ENCODE data around the gene FAM117A. TPM values are rescaled to one million over a fixed set of nuclear protein-coding genes. Genes with fewer than 3 reads are reported as not detected.

The FAM117A gene, protein sequence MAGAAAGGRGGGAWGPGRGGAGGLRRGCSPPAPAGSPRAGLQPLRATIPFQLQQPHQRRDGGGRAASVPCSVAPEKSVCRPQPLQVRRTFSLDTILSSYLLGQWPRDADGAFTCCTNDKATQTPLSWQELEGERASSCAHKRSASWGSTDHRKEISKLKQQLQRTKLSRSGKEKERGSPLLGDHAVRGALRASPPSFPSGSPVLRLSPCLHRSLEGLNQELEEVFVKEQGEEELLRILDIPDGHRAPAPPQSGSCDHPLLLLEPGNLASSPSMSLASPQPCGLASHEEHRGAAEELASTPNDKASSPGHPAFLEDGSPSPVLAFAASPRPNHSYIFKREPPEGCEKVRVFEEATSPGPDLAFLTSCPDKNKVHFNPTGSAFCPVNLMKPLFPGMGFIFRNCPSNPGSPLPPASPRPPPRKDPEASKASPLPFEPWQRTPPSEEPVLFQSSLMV
- 15.3 TPM for polyA plus RNA-seq (2013, experiment 1 of 2)
- polyA plus RNA-seq (2013, experiment 2 of 2): 11.0 TPM

DNA sequence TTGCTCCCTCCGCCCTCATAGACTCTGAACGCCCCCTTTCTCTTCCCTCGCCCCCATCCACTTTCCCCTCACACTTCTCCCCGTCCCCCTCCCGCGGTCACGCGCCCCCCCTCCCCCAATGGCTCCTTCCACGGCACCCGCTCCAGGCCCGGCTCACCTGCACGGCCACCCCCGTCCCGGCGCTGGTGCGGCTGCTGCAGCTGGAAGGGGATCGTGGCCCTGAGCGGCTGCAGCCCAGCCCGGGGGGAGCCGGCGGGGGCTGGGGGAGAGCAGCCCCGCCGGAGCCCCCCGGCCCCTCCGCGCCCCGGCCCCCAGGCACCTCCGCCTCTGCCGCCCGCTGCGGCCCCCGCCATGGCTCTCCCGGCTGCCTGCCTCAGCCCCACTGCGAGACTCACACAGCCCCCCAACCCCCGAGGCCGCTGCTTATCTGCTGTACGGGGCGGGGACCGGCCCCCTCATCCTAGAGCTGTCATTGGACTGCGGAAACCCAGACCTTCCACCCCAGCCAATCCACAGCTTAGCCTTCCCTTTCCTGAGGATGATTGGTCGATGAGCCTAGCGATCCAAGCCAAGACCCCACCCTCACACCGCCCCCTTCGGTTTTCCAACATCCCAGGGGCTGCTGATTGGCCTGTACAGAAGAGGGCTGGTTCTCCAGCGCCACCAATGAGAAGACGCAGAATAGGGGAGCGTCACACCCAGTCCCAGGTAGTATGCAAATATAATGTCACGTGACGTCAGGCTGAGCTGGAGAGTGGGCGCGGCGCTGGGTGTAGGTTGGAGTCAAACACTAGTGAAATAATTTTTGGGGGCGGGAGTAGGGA lies at the start of gene FAM117A:
TSS of gene FAM117A (minus strand) at position 397 of the 824 bp plus-strand sequence. CDS start at position 353, 44 bp downstream.
- H3K4me1 ChIP-seq (ENCODE audit: control insufficient read depth, insufficient read depth, low read length, poor library complexity, severe bottlenecking): no peaks in the 10 kb centered on the region
- H3K4me3 ChIP-seq (ENCODE audit: extremely low read depth, insufficient read depth, low read length, poor library complexity, severe bottlenecking): peak within 1 kb of the TSS; percentile 70
- H3K36me3 ChIP-seq (ENCODE audit: control insufficient read depth, insufficient read depth, low read length): no peaks in the 10 kb centered on the region
- no peaks in the 10 kb centered on the region for H3K9me3 ChIP-seq (ENCODE audit: control insufficient read depth, low read length)
- H3K27ac ChIP-seq (ENCODE audit: low read depth, low read length, severe bottlenecking): no peak within 1 kb of the TSS
- WGBS, 2 experiments (ENCODE audit: insufficient coverage in 2 of 2): 1 to 3% methylated on average over 17 to 18 of the region's 53 CpGs

DNA sequence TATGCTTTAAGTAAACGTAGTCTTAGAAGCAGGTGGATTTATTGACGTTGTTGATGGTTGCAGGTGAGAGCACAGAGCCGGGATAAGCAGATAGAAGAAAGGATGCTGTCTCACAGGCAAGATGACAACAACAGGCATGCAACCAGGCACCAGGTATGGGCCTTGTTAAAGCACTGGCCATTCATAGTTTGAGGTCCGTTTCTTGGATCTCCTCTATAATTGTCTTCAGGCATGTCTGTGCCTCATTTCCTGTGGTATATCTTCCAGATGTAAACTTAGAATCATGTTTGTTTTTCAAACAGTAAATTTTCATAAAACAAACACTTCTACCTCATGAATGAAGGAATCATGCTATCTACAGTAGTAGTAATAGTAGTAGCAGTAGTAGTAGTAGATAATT lies 45.1 kb upstream of the FAM117A start:
- Histone ChIP-seq H3K27ac (ENCODE audit: low read depth, low read length, severe bottlenecking) (no peak overlapping the region), H3K4me3 (ENCODE audit: extremely low read depth, insufficient read depth, low read length, poor library complexity, severe bottlenecking) (no peak overlapping the region), H3K9me3 (ENCODE audit: control insufficient read depth, low read length) (no peaks in the 10 kb centered on the region), H3K36me3 (ENCODE audit: control insufficient read depth, insufficient read depth, low read length) (peaks cover 76% of the 10 kb centered on the region), H3K4me1 (ENCODE audit: control insufficient read depth, insufficient read depth, low read length, poor library complexity, severe bottlenecking) (peaks cover under 1% of the 10 kb centered on the region)
- 78 to 97% methylated on average over 3 to 4 of the region's 4 CpGs for WGBS, 2 experiments (ENCODE audit: insufficient coverage in 2 of 2)

DNA sequence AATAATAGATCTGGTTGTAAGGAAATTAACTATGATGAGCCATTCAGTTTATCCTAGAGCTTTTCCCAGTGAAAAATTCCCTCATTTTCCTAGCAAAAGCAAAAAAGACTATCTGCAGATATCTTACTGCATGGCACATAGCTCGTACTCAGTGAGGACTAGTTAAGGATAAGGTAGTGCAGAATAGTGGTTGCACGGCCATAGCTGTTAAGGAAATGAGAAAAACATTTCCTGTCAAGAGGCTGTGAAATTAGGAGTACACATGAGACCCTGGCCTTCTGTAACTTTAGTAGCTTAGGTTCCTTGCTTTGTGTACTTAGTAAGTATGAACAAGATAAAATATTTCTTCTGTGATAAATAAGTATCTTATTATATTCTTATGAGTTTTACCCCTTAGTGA lies 34.8 kb upstream of the FAM117A start:
- 81 to 100% methylated on average over 2 of the region's 2 CpGs for WGBS, 2 experiments (ENCODE audit: insufficient coverage in 2 of 2)
- H3K4me3 ChIP-seq (ENCODE audit: extremely low read depth, insufficient read depth, low read length, poor library complexity, severe bottlenecking): no peak overlapping the region
- no peak overlapping the region for H3K27ac ChIP-seq (ENCODE audit: low read depth, low read length, severe bottlenecking)
- no peaks in the 10 kb centered on the region for H3K9me3 ChIP-seq (ENCODE audit: control insufficient read depth, low read length)
- H3K36me3 ChIP-seq (ENCODE audit: control insufficient read depth, insufficient read depth, low read length): peaks cover 96% of the 10 kb centered on the region
- H3K4me1 ChIP-seq (ENCODE audit: control insufficient read depth, insufficient read depth, low read length, poor library complexity, severe bottlenecking): peaks cover 6% of the 10 kb centered on the region

DNA sequence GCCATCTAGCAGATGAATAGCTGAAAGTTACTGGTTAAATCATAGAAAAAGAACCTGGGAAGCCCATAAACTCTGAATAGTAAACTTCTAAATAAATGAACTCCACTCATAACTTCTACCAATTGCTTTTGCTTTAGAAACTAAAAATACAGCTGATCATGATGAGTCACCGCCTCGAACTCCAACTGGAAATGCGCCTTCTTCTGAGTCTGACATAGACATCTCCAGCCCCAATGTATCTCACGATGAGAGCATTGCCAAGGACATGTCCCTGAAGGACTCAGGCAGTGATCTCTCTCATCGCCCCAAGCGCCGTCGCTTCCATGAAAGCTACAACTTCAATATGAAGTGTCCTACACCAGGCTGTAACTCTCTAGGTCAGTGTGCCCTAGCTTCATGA lies 34.3 kb upstream of the FAM117A start:
- WGBS, 2 experiments (ENCODE audit: insufficient coverage in 2 of 2): 91 to 96% methylated on average over 4 to 8 of the region's 8 CpGs
- peaks cover 98% of the 10 kb centered on the region for H3K36me3 ChIP-seq (ENCODE audit: control insufficient read depth, insufficient read depth, low read length)
- H3K4me3 ChIP-seq (ENCODE audit: extremely low read depth, insufficient read depth, low read length, poor library complexity, severe bottlenecking): no peak overlapping the region
- H3K9me3 ChIP-seq (ENCODE audit: control insufficient read depth, low read length): no peaks in the 10 kb centered on the region
- peaks cover 6% of the 10 kb centered on the region for H3K4me1 ChIP-seq (ENCODE audit: control insufficient read depth, insufficient read depth, low read length, poor library complexity, severe bottlenecking)
- no peak overlapping the region for H3K27ac ChIP-seq (ENCODE audit: low read depth, low read length, severe bottlenecking)

DNA sequence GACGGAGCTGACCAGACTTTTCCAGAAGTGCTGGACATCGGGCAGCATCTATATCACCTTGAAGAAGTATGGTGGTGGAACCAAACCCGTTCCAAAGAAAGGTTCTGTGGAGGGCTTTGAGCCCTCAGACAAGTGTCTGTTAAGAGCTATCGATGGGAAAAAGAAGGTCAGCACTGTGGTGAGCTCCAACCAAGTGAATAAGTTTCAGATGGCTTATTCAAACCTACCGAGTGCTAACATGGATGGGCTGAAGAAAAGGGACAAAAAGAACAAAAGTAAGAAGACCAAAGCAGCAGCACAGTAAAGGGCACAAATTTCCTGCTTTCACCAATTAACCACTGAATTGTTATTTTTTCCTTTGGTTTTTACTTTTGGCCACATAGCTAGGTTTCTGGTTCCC lies 31.4 kb upstream of the FAM117A start:
- Histone ChIP-seq H3K9me3 (ENCODE audit: control insufficient read depth, low read length) (no peaks in the 10 kb centered on the region), H3K36me3 (ENCODE audit: control insufficient read depth, insufficient read depth, low read length) (peaks cover 94% of the 10 kb centered on the region), H3K4me1 (ENCODE audit: control insufficient read depth, insufficient read depth, low read length, poor library complexity, severe bottlenecking) (peaks cover 6% of the 10 kb centered on the region), H3K4me3 (ENCODE audit: extremely low read depth, insufficient read depth, low read length, poor library complexity, severe bottlenecking) (no peak overlapping the region), H3K27ac (ENCODE audit: low read depth, low read length, severe bottlenecking) (no peak overlapping the region)
- WGBS, 2 experiments (ENCODE audit: insufficient coverage in 2 of 2): 95 to 100% methylated on average over 4 to 5 of the region's 5 CpGs

DNA sequence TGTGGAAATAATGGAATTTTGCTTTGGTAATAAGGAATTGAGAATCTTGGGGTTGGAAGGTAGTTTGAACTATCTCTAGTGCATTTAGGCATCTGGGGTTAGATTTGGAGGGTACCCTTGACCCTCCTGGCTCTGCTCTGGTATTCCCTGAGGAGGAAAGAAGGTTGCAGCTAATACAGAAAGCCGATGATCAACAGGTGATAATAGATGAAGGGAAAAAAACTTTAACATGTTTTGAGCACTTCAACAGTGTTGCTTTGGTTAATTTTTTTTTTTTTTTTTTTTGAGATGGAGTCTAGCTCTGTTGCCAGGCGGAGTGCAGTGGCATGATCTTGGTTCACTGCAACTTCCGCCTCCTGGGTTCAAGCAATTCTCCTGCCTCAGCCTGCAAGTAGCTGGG lies 29.4 kb upstream of the FAM117A start:
- Histone ChIP-seq H3K36me3 (ENCODE audit: control insufficient read depth, insufficient read depth, low read length) (peaks cover 82% of the 10 kb centered on the region), H3K9me3 (ENCODE audit: control insufficient read depth, low read length) (no peaks in the 10 kb centered on the region), H3K4me3 (ENCODE audit: extremely low read depth, insufficient read depth, low read length, poor library complexity, severe bottlenecking) (no peak overlapping the region), H3K27ac (ENCODE audit: low read depth, low read length, severe bottlenecking) (no peak overlapping the region), H3K4me1 (ENCODE audit: control insufficient read depth, insufficient read depth, low read length, poor library complexity, severe bottlenecking) (peaks cover 6% of the 10 kb centered on the region)
- WGBS, 2 experiments (ENCODE audit: insufficient coverage in 2 of 2): 96 to 100% methylated on average over 1 to 3 of the region's 3 CpGs

DNA sequence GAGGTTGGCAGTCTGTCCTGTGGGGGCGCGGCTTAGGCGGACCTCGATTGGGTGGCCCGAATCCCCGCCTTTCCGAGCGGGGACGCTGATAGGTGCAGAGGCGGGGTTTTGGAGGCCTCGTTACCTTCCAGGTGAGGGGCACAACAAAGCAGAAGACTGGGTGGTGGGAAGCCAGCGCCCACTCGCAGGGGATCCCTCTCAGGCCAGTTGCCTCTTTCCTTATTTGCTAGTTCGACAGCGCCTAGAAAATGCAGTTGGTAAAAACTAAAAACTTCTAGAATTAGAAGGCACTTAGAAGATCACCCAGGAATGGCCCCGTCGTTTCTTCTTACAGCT lies 25.3 kb upstream of the FAM117A start:
- WGBS, 2 experiments (ENCODE audit: insufficient coverage in 2 of 2): 9% methylated on average over 15 to 17 of the region's 17 CpGs
- H3K4me3 ChIP-seq (ENCODE audit: extremely low read depth, insufficient read depth, low read length, poor library complexity, severe bottlenecking): peak overlapping the region; percentile 98
- peaks cover 41% of the 10 kb centered on the region for H3K36me3 ChIP-seq (ENCODE audit: control insufficient read depth, insufficient read depth, low read length)
- H3K4me1 ChIP-seq (ENCODE audit: control insufficient read depth, insufficient read depth, low read length, poor library complexity, severe bottlenecking): no peaks in the 10 kb centered on the region
- no peak overlapping the region for H3K27ac ChIP-seq (ENCODE audit: low read depth, low read length, severe bottlenecking)
- no peaks in the 10 kb centered on the region for H3K9me3 ChIP-seq (ENCODE audit: control insufficient read depth, low read length)

DNA sequence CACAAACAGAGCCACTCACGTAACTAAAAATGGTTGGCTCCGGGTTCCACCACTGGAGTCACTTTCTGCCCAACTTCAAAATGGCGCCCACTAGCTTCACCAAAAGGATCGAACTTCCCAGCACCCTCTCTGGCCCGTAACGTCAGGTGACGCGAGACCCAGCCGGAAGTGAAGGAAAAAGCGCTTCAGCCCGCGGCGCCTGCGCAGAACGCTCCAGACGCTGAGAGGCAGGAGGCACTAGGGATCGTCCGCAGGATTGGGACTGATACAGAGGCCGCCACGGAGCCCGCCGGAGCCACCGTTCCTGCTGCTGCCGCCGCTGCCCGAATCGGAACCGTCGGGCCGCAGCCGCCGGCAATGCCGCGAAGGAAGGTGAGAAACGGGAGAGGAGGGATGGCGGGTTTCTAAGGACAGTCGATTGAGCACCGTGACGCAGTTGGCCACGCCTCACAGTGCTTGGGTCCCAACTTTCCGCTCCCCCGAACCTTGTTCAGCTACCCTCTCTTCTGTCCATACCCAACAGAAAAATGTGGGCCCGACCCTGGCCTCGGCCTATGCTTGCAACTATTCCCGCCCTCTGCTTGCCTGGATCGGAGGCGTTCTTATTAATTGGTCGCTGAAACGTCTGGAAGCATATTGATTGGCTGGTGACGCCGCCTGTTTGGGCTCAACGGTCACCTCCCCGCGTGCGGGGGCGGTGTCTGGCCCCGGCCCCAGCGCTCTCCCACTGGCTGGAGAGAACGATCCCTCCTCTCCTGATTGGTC lies 24.7 kb upstream of the FAM117A start, which contains the start of gene KAT7:
TSS of gene KAT7 (plus strand) at position 204 of the 765 bp plus-strand sequence. CDS start at position 358, 154 bp downstream.
- H3K4me1 ChIP-seq (ENCODE audit: control insufficient read depth, insufficient read depth, low read length, poor library complexity, severe bottlenecking): no peaks in the 10 kb centered on the region
- peak within 1 kb of the TSS; percentile 98 for H3K27ac ChIP-seq (ENCODE audit: low read depth, low read length, severe bottlenecking)
- no peaks in the 10 kb centered on the region for H3K9me3 ChIP-seq (ENCODE audit: control insufficient read depth, low read length)
- 0% methylated on average over 34 to 56 of the region's 59 CpGs for WGBS, 2 experiments (ENCODE audit: insufficient coverage in 2 of 2)
- H3K4me3 ChIP-seq (ENCODE audit: extremely low read depth, insufficient read depth, low read length, poor library complexity, severe bottlenecking): peak within 1 kb of the TSS; percentile 98
- H3K36me3 ChIP-seq (ENCODE audit: control insufficient read depth, insufficient read depth, low read length): peaks cover 35% of the 10 kb centered on the region

DNA sequence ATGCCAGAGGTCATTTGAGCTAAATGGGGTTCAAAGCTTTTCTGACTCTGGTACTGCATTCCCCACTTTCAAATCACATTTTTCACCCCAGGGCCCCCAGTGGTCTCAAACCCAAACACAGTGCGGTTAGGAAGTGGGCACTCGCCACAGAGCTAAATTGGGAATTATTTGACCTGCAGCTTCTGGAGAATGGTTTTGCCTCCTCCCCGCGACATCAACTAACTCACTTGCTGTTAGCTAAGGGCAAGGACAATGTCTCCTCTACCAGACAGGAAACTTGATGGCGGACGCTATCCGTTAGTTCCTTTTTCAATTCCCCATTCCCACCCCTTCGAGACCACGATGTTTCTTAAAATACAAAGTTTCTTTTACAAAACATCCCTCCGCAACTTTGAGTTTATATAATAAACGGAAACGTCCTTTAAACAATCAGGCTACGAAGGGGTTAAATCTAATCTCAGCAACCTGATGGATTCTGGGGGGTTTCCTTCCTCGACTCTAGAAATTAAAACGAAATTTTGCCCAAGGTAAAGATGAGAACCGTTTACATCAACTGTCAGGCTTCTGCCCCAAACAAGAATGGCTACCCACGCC lies 24.1 kb upstream of the FAM117A start:
- Histone ChIP-seq H3K4me1 (ENCODE audit: control insufficient read depth, insufficient read depth, low read length, poor library complexity, severe bottlenecking) (no peaks in the 10 kb centered on the region), H3K27ac (ENCODE audit: low read depth, low read length, severe bottlenecking) (peak overlapping the region; percentile 98), H3K36me3 (ENCODE audit: control insufficient read depth, insufficient read depth, low read length) (peaks cover 29% of the 10 kb centered on the region), H3K9me3 (ENCODE audit: control insufficient read depth, low read length) (no peaks in the 10 kb centered on the region), H3K4me3 (ENCODE audit: extremely low read depth, insufficient read depth, low read length, poor library complexity, severe bottlenecking) (peak overlapping the region; percentile 98)
- WGBS, 2 experiments (ENCODE audit: insufficient coverage in 2 of 2): 12 to 14% methylated on average over 8 to 12 of the region's 17 CpGs

DNA sequence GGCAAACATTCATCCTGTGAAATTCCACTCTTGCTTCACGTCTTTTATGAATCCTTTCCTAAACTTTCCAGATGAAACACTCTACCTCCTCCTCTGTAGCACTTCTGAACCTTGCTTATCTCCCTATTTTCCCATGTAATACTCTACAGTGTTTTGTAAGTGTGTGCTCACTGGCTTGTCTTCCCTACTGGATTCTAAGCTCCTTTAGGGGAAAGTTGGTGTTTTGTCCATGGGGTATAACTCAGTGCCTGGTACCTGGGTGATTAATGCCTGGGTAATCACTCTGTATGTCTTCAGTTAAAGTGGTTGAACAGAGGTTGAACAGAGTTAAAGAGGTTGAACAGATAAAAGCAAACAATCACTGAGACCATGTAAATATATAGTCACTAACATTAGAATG lies 20.7 kb upstream of the FAM117A start:
- Histone ChIP-seq H3K36me3 (ENCODE audit: control insufficient read depth, insufficient read depth, low read length) (peaks cover 1% of the 10 kb centered on the region), H3K4me1 (ENCODE audit: control insufficient read depth, insufficient read depth, low read length, poor library complexity, severe bottlenecking) (no peaks in the 10 kb centered on the region), H3K4me3 (ENCODE audit: extremely low read depth, insufficient read depth, low read length, poor library complexity, severe bottlenecking) (no peak overlapping the region), H3K27ac (ENCODE audit: low read depth, low read length, severe bottlenecking) (no peak overlapping the region), H3K9me3 (ENCODE audit: control insufficient read depth, low read length) (no peaks in the 10 kb centered on the region)
- 63 to 75% methylated on average over 1 of the region's 1 CpG for WGBS, 2 experiments (ENCODE audit: insufficient coverage in 2 of 2)

Measured in mesodermal cell (in vitro differentiated cells).